Colon (tissue), 2 donors: ENCODE data around the gene KIF16B.
"Not testable (repeated sequence)": the region's sequence is repeated elsewhere in the genome, so short reads cannot be mapped to it uniquely, and the experiment has no call there.

Experiments
- FAIRE-seq: peaks from 2 replicates; lab custom pipeline; 2012; peaks lifted over from hg19 to GRCh38; lab: Jason Lieb, UNC
- donor health status: control.
- donor health status: control.

The KIF16B gene

GRCh38 chr20:16573001-16573965 is at the start of gene KIF16B:
TSS of gene KIF16B (minus strand) at chr20:16573448. CDS start at chr20:16573275, 173 bp downstream.
- no peak for FAIRE-seq

DNA sequence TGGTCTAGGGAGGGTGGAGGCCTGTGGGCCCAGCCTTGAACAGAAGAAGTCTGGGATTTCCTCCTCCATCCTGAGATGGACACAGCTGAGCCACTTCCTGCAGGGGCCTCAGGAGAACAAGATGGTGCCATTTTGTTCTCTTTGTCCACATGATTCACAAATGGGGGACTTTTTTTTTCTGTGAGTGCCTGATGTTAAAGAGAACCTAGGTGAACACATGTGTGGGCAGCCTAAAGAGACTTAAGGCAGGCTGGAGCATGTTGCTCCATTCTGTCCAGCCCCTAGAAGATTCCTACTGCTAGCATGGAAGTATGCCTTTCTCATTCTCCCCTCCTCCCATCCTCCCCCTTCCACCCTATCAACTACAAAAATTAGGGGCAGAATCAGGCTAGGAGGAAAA is 49.3 kb upstream of the KIF16B start:
- FAIRE-seq, result no peak

GRCh38 chr20:16621435-16622141 is 48.3 kb upstream of the KIF16B start:
- no peak for FAIRE-seq

GRCh38 chr20:16620961-16621360 is 47.7 kb upstream of the KIF16B start:
- no peak for FAIRE-seq

DNA sequence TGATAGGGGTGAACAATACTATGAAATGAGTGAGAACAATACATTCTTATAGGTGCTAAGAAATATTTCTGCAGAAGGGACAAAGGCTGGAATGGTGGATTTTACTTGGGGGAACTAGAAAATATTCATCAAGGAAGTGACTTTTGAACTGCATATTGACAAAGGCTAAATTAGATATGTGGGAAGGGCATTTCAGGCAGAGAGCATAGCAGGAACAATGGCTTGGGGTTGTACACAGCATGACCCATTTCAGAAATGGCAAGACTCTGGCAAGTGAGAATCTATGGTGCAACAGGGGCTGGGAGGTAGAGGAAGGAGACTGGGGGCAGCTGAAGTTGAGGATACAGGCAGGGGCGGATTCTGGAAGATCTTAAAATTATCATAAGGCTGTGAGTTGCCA is 46.7 kb upstream of the KIF16B start:
- FAIRE-seq, result no peak

DNA sequence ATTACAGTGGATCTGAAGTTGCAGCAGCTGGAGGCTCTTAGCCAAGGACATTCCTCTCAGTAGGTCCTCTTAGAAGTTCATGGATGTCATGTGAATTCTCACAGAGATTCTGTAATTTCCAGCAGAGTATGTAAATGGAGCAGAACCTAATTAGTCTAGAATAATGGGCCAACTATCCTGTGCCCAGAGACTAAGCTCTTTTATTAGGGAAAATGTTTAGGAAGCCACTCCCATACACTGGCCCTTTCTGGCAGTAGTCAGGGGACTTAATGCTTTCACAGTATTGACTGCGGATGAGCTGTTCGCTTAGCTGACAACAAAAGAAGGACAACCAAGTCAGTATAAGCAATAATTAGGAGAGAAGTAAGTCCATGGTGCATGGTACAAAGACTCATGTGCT is 43.8 kb upstream of the KIF16B start:
- no peak for FAIRE-seq

GRCh38 chr20:16616317-16616716 is 43.1 kb upstream of the KIF16B start:
- no peak for FAIRE-seq

DNA sequence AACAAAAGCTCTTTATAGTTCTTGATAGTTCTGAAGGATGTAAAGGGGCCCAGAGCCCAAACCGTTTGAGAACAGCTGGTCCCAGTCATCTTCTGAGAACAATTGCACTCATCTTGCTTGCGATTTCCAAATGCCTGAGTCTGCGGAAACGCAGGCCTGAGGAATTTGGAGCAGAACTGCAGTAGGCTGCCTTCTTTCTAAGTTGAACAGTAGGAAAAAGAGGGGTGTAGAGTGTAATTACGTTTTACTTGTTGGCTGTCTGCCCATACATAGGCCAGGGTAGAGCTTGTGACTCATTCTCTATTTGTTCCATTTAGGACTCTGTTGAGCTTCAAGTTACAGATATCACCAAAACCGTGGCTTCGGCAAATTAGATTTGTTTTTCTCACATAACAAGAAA is 42.0 kb upstream of the KIF16B start:
- no peak for FAIRE-seq

GRCh38 chr20:16613954-16614353 is 40.7 kb upstream of the KIF16B start:
- FAIRE-seq, result no peak

DNA sequence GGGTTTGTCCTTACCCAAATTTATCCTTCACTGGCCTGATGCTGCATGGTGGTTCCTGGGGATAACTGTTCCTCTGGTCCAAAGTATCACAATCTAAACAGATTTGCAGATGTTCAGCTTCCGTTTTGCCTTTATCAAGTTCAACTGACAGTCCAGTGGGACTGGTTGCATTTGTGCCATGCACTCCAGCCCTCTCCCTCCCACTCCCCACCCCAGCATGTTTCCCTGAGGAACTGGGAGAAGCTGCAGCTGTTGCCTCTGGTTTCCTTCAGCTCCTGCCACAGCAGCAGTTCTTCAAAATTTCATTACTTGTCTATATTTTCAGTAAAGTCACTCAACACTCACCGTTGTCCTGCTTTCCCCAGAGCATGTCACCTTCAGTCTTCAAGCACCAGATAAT is 39.5 kb upstream of the KIF16B start:
- FAIRE-seq, result no peak

DNA sequence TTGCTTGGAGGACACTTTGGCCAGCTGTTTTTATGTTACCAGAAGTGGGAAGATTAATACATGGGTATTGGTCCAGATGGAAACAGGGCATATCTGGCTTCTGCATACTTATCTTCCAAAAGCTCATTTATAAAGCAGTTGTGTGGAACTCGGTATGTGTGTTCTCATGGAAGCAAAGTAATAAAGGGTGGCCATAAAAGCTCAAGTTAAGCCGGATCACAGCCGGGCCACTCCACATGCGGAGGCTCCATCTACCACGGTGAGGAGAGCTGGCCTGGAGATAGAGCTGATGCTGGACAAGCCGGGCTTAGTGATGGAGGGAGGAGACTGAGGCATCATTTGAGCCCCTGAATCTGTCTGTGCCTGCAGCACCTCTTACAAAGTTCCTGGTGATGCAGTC is 38.6 kb upstream of the KIF16B start:
- no peak for FAIRE-seq

DNA sequence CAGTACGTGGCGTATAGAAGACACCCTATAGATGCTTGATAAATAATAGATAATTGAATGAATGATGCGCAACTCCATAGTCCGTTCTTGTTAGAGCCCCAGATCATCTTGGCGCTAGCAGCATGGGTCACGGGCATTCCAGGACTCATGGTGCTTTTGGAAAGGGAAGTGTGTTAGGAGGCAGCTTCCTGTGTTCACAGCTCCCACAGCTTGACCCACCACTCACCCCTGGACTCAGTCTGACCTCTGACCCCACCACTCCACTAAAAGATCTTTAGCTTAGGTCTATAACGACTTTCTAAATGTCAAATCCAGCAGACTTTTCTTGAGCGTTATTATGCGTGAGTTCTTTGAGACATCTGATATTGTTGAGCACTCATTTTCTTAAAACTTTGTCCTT is 35.8 kb upstream of the KIF16B start:
- no peak for FAIRE-seq

- no peak for FAIRE-seq
Measured at GRCh38 chr20:16608277-16608650, 35.0 kb upstream of the KIF16B start.

DNA sequence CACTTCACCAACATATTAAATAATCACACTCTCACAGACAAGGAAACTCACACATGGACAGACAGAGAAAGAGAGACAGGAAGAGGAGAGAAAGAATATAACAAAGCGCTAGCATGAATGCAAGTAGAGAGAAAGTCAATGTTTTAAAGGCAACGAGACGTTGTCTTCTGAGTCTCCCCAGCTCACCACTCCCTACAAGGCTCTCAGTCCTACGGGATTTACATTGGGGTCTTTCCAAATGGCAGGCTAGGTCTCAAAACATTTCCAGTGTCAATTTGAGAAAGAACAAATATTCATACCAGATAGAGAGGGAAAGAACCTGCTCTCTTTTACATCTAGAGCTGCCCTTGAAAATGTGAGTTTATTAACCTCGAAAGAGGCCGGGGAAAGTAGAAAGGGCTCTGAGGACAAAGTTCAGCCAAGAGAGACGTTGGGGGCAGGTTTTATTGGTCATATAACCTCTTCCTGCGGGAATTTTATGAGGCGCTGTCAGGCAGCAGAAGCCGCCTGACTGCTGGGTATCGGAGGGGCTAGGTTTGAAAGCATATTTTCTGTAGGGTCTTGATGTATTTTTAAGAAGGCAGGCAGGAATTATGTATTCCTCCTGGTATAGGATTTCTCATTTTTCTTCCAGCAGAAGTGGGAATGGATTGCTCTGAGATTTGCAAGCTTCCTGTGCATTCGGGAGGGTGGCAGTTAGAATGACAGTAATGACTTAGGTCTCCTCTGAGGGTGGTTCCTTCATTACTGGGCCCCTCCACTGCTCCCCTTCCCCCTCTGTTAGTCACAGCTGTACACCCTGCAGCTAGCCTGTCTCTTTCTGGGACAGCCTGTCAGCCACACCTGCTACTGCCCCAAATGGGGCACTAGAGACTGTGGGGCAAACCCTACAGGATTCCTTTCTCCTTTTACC is 34.4 kb upstream of the KIF16B start:
- no peak for FAIRE-seq

DNA sequence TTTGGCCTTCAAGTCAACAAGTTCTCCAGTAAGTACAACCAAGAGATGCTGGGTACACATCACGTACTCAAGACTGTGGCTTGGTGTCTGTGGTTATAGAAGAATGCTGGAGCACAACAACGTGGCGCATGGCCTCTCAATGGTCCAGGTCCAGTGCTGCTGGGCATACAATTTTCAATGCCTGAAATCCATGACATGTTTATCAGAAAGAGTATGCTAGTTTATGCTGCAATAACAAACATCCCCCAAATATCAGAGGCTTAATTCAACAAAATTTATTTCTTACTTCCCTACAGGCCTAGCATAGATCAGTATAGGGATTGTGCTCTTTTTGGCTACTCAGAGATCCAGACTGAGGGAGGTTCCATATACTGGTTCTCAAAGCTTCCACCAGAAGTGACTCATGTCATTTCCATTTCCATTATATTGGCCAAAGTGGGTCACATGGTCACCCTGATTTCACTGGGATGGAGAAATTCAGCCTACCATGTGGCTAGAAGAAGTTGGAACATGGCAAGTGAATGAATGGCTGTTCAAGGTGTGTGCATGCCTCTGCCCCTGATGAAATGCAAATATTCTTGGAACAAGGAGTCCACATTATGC is 33.3 kb upstream of the KIF16B start:
- FAIRE-seq, result no peak

- FAIRE-seq, result no peak
Measured at GRCh38 chr20:16601047-16601446, 27.8 kb upstream of the KIF16B start.

- no peak for FAIRE-seq
Measured at GRCh38 chr20:16599257-16599656, 26.0 kb upstream of the KIF16B start.

DNA sequence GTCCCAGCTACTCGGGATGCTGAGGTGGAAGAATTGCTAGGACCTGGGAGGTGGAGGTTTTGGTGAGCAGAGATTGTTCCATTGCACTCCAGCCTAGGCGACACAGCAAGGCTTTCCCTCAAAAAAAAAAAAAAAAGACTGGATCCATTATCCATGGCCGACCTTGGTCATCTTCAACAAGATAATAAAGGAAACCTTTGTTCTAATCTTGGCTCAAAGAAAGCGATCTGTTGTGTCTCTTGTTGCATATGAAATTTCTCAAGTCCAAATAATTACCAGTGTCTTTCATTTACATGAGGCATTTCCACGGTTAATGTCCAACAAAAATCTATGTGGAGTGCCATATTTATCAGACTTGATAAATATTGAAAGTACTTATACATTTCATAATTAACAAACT is 23.7 kb upstream of the KIF16B start:
- FAIRE-seq, result no peak

- not testable (repeated sequence) for FAIRE-seq
Measured at GRCh38 chr20:16596404-16596803, 23.2 kb upstream of the KIF16B start.

DNA sequence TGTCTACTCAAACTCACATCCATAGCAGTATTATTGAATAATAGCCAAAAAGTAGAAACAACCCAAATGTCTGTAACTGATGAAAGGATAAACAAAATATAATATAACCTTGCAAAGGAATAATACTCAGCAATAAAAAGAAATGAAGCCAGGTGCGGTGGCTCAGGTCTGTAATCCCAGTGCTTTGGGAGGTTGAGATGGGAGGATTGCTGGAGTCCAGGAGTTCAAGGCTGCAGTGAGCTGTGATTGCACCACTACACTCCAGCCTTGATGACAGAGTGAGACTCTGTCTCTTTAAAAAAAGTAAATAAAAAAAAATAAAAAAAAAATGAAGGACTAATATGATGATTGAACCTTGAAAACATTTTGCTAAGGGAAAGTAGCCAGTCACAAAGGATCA is 22.1 kb upstream of the KIF16B start:
- FAIRE-seq, result no peak

- no peak for FAIRE-seq
Measured at GRCh38 chr20:16590041-16590633, 16.9 kb upstream of the KIF16B start.

GRCh38 chr20:16589623-16590022 is 16.4 kb upstream of the KIF16B start:
- no peak for FAIRE-seq
